COLO829 (cell line): ENCODE data around the gene H6PD.
"Not testable (repeated sequence)": the region's sequence is repeated elsewhere in the genome, so short reads cannot be mapped to it uniquely, and the experiment has no call there.

Experiments used
- DNase-seq: peaks from one replicate; pipeline ENCODE4 v3.0.0; 2012; ENCODE audit warnings: low spot score

The H6PD gene

GRCh38 chr1:9297831-9298230 is 63.3 kb downstream of the H6PD start:
- no peak for DNase-seq

DNA sequence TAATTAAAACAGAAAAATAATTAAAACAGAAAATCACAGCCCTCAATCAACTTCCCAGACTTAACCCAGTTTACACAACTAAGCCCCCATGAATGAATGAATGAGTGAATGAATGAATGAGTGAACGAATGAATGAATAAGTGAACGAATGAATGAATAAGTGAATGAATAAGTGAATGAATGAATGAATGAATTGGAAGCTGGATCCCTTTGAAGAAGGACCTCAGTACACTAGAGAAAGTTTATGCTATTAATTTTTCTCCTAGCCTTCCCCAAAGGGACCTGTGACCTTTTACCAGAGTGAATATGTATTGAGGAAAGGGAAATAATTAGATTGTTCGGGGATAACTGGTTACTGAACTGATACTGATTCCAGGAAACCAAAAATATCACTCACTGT is 63.7 kb downstream of the H6PD start:
- DNase-seq = no peak

GRCh38 chr1:9299571-9300541 is 65.3 kb downstream of the H6PD start:
- DNase-seq = not testable (repeated sequence)

DNA sequence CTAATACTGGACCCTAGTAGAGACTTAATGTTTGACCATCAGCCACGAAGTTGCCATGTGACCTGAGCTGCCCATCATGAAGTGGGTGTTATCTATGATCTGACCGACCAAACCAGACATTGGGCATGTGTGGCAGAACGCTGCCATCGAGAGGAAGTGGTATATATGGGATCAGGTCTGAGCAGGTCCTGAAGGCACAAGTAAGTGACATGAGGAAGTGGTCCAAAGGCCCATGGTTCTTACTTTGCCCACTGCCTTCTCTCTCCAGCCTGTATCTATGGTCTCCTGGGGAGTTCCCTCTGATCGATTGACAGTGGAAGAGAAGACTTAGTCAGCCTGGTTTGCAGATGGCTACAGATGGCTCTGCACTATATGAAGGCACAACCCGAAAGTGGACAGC is 66.0 kb downstream of the H6PD start:
- no peak for DNase-seq

DNA sequence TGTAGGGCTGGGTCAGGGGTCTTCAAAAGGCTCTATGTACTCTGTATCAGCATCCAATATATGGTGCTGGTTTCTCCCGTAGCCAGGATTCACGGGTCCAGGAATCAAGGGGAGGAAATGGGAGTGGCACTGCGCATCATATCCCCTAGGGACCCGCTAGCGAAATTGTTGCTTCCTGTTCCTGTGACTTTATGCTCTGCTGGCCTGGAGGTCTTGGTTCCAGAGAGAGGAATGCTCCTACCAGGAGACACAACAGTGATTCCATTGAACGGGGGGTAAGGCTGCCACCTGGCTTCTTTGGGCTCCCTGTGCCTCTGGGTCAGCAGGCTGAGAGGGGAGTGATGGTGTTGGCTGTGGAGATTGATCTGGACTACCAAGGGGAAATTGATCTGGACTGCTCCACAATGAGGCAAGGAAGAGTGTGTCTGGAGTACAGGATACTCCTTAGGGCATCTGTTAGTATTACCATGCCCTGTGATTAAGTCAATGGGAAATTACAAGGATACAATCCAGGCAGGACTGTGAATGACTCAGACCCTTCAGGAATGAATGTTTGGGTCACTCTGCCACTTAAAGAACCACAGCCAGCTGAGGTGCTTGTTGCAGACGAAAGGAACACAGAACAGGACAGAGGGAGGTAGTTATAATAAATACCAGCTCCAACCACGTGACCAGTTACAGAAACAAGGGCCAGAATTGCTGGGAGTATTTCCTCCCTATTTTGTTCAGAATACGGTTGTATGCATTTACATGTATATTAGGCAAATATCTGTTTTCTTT is 68.4 kb downstream of the H6PD start:
- peak; percentile 72 for DNase-seq

DNA sequence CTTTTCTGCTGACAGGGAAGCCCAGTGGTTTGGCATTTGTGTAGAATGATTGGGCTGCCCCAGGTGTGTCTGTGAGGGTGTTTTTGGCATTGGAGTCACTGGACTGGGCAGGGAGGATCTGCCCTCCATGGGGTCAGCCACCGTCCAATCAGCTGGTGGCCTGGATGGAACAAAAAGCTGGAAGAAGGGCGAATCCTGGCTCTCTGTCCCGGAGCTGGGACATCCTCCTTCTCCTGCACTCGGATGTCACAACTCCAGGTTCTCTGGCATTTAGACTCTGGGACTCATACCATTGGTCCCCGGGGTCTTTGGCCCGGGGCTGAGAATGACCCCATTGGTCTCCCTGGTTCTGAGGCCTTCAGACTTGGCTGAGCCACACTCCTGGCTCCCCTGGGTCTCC is 69.3 kb downstream of the H6PD start:
- DNase-seq = no peak

DNA sequence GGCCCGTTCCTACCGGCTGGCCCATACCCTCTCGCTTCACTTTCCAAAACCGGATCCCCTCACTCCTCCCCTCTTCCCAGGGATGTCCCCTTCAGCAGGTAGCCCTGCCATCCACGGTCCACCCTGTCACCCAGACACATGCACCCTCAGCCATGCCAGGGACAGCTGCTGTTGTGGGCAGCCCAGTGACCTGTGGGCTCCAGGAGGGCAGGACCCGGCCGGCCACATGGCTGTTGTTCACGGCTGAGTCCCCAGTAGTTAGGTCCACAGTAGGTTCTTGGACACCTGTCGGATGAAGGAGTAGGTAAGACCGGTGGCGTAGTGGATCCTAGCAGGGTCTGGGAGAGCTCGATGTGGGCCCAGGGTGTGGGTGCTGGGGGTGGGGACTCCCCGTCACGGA is 70.6 kb downstream of the H6PD start:
- no peak for DNase-seq

DNA sequence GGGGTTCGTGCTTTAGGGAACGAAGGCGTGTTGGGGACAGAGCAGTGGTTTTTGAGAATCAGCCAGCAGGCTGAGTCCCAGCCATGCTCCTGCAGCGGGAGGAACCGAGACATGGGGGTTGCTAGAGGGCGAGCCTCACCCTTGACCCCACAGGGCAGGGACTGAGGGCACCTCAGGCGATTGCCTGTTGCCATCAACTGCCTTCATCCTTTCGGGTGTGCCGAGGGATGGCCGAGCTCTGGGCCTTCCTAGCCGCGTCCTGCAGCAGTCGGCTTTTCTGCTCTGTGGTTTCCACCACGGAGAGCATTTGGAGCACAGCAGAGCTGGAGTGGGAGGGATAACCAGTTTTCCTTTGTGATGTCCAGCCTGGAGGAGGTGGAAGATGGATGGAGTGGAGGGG is 71.4 kb downstream of the H6PD start:
- DNase-seq = no peak

DNA sequence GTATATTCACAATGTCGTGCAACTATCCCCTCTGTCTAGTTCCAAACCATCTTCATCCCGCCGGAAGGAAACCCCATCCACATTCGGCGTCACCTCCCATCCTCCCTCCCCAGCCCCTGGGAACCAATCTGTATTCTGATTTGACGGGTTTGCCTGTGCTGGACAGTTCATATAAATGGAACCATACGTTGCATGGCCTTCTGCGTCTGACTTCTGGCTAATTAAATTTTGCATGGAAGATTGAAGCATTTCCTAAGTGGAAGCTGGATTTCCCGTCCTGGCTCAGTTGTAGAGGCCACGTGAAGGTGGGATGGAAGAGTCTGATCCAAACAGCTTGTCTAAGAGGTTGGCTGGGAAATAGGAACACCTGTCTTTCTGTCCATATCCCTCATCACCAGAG is 72.7 kb downstream of the H6PD start:
- no peak for DNase-seq

DNA sequence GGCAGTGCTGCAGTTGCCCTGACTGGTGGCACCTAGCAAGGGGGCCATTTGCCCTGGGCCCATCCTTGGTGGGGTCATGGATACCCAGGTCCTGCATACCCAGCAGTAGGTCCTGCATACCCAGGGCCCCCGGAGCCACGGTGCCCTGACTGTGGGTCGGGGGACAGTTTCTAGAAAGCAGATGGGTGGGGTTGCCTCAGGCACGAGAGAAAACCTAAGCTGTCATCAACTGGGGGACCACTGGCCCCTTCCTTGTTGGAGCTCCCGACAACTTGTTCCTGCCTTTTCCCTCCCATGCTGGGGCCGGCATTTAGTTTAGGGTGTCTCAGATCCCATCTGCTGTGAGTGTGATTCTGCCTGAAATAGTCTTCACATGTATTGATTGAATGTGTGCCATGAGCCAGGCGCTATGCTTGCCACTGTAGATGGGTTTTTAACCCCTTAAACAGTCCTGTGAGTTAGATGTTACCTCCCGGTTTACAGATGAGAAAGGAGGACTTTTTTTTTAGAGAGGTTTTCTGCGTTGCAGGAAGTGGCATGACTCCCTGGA is 73.7 kb downstream of the H6PD start:
- no peak for DNase-seq

GRCh38 chr1:9309080-9309479 is 74.5 kb downstream of the H6PD start:
- DNase-seq = no peak

DNA sequence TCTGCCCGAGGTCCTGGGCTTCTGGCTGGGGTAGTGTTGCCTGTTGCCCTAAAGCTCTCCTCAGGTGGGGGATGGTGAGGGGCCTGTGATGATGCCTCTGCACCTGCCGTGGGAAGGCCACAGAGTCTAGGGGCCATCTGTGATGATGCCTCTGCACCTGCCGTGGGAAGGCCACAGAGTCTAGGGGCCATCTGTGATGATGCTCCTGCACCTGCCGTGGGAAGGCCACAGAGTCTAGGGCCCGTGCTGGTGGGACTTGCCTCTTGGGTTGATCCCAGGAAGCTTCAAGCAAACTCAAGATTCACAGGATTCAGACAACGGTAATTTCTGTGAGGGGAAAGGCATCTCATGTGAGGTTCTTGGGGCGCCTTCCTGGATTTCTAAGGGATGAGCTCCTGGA is 75.4 kb downstream of the H6PD start:
- DNase-seq = no peak

DNA sequence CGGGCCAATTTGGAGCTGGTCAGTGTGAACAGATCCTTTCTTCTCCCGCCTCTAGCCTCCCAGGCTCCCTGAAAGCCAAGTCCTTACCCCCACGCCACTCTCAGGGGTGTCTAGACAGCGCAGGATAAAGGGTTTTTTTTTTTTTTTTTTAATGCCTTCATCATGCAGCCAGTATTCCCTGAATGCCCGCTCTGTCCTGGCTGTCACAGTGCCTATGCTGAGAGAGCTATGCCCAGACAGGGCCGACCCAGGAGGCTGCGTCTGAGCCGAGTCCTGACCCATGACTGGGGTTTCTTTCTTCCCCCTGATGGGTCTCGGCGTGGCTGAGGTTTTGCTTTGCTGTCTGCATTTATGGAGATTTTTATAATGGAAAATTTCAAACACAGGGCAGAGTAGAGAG is 76.5 kb downstream of the H6PD start:
- no peak for DNase-seq

DNA sequence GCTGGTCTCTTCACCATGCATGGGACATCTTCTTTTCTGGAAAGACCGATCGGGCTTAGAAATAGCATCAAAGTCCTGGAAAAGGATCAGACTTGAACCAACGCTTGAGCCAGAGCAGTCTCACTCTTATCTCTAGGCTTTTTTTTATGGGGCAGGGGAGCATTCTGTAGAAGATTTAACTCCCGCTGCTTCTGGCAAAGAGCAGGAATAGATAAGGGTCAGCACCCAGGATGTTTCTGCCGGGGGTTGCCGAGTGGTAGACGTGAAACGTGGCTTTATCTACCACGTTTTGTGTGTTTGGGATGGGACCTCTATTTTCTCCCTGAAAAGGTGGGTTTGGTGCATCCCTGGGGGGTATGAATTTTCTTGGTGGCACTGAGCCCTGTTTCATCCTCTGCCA is 76.9 kb downstream of the H6PD start:
- no peak for DNase-seq

GRCh38 chr1:9312168-9312720 is 77.7 kb downstream of the H6PD start:
- DNase-seq = no peak

DNA sequence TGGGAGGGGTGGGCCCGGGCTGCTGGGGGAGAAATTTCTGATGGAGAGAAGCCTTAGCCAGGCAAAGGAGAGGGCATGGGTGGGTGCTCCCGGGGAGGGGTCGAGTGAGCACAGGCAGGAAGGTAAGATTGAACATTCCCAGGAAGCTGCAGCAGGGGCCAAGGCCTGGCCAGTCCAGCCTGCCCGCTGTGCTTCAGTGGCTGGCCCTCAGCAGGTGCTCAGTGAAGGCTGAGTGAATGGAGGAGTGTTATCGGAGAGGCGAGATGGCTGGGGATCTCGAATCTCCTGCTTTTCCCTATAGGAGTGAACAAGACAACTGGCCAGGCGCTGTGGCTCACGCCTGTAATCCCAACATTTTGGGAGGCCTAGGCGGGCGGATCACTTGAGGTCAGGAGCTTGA is 79.0 kb downstream of the H6PD start:
- DNase-seq = no peak

DNA sequence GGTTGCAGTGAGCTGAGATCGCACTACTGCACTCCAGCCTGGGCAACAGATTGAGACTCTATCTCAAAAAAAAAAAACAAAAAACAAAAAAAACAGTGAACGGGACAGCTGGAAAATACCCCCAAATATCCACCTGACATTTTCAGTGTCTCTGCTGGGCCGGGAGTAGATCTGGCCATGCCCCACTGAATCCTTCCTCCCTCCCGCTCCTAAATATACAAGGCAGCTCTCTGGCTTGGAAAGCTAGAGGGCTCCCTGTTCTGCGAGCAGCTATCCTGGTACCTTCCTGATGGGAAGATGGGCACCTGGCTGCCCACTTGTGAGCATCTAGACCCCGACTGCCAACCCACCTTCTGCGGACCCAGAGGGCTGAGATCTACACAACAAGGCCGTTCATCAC is 79.5 kb downstream of the H6PD start:
- no peak for DNase-seq

DNA sequence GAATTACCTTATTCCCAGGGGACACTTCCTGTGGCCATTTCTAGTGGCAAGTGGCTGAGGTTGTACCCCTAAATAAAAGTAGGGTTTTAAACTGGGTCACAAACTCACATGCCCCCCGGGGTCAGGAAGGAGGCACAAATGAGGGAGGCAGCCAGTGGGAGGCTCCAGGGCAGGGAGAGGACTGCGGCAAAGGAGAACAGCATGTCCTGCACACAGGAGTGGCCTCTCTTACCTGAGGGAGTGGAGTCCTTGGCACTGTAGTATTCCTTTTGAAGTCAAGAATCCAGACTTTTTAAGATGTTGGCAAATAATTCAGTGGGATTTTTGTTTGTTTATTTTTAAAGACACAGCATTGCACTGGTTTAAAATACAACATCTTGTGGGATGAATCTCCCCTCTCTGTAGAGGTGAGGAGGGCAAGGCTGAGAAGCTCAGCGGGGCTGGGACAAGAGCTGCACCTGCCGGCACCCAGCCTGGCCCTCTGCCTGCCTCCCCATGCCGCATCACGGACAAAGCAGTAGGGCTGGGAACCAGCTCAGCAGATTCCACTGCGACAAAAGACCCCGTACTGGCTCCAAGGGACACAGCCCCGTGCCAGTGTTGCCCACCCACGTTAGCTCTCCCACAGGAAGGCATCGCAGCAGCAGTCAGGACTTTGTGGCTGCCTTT is 80.3 kb downstream of the H6PD start:
- DNase-seq = no peak

DNA sequence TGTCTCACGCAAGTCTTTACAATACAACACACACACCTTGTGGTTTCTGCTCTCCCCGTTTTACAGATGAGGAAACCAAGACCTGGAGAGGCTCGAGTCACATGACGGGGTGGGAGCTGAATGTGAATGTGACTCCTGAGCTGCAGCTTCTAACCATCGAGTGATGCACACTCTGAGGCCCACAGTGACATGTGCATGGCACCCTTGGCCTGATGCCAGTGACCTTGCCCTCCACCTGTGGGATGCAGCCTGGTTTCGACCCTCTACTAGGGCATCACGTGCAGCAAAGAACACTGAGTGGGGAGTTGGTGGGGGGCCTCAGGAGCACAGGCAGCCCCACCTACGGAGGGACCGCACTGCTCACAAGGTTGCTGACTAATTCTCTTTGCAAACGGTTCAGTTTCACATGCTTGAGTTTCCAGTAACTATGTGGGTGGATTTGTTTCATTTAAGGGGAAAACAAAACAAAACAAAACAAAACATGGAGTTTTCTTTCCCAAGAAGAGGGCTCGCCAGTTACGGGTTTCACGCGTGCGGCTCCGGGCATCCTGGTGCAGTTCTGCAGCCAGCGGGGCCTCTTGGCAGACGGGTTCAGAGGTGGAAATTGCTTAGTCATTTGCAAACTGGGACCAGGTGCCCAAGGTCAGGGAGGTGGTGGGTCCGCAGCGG is 81.0 kb downstream of the H6PD start:
- DNase-seq = peak; percentile 71

GRCh38 chr1:9316080-9316444 is 81.5 kb downstream of the H6PD start:
- no peak for DNase-seq

DNA sequence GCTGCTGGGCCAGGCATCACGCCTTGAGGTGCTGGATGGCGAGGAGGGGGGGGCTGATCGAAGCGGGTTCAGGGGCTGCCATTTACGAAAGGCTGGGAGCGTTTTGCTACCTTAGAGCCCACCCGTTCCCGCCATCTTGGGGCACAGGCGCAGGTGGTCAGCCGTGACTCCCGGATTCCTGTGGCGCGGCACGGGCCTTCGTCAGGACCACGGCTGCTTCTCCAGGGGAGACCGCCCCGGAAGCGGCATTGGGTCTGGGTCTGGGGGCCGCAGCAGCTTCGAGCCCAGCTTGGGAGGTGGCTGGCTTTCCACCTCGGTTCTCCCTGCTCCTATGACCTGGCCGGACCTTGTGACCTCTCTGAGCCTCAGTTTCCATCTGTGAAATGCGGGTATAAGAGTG is 81.9 kb downstream of the H6PD start:
- DNase-seq = no peak

- DNase-seq = no peak
These were observed 82.5 kb downstream of the H6PD start for GRCh38 chr1:9317072-9317471.
